Measurements from ENCODE around the gene TACR3. TPM values are rescaled to one million over a fixed set of nuclear protein-coding genes. Genes with fewer than 3 reads are reported as not detected.

TACR3 gene
- total and polyA plus RNA-seq, 9 of the 15 experiments (the other 6 are each of a cell fraction or from before 2014, with no cell fraction given), result not detected

DNA sequence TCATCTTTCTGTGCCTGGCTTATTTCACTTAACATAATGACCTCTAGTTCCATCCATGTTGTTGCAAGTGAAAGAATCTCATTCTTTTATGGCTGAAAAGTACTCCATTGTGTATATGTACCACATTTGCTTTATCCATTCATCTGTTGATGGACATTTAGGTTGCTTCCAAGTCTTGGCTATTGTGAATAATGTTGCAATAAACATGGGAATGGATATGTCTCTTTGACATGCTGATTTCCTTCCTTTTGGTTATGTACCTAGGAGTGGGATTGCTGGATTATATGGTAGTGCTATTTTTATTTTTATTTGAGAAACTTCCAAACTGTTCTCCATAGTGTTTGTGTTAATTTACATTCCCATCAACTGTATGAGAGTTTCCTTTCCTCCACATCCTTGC, 71.2 kb downstream of the TACR3 start:
- H3K9ac ChIP-seq (ENCODE audit: insufficient read depth in 1 of 2, low read depth in 2 of 2, low read length in 2 of 2), result no peak overlapping the region
- H3K4me2 ChIP-seq (ENCODE audit: insufficient read depth, low read length), result no peak overlapping the region
- no peaks in the 10 kb centered on the region for H3K27me3 ChIP-seq (ENCODE audit: control insufficient read depth in 2 of 2, insufficient read depth in 2 of 2, low read length in 2 of 2)
- no peak for ATAC-seq
- H4K20me1 ChIP-seq (replicated peaks; ENCODE audit: control insufficient read depth, insufficient read depth, low read length), result no peaks in the 10 kb centered on the region
- CTCF ChIA-PET (ENCODE audit: low intra/inter-chr PET ratio), result no interaction called here
- FAIRE-seq, result no peak
- POLR2A ChIA-PET, result no interaction called here
- no peaks in the 10 kb centered on the region for H3K9me1 ChIP-seq (ENCODE audit: control insufficient read depth, insufficient read depth, low read length)
- H3K36me3 ChIP-seq (ENCODE audit: control insufficient read depth, insufficient read depth, low read length), result no peaks in the 10 kb centered on the region
- H3K27ac ChIP-seq (ENCODE audit: extremely low read depth, low read depth, low read length), result no peak overlapping the region
- in situ Hi-C loops (cut with MboI), result no loop called here
- H3K4me3 ChIP-seq, result no peak overlapping the region
- BruUV-seq (replicated peaks), result no TSS peak
- H2AFZ ChIP-seq (ENCODE audit: low read depth, low read length), result no peak overlapping the region
- intact Hi-C loops (cut with micrococcal nuclease), result no loop called here
- no peaks in the 10 kb centered on the region for H3K79me2 ChIP-seq (ENCODE audit: control insufficient read depth, insufficient read depth, low read length)
- no peaks in the 10 kb centered on the region for H3K4me1 ChIP-seq (replicated peaks in 1 of 2; ENCODE audit: control insufficient read depth in 2 of 2, insufficient read depth in 2 of 2, low read length in 2 of 2)
- no peaks in the 10 kb centered on the region for H3K9me3 ChIP-seq (replicated peaks; ENCODE audit: control insufficient read depth, insufficient read depth, low read depth, low read length)
- DNase-seq (ENCODE audit: extremely low read depth in 1 of 4, low spot score in 3 of 4), result no peak
- TF ChIP-seq ZNF232 (CRISPR knock-in tag; IDR thresholded peaks at IDR 0.05) (no peak), JUND (IDR thresholded peaks at IDR 0.05; ENCODE audit: borderline replicate concordance, low read depth, low read length) (no peak), JUND (tag; IDR thresholded peaks at IDR 0.05; ENCODE audit: borderline replicate concordance, low read depth, low read length) (no peak), ZNF224 (CRISPR knock-in tag; IDR thresholded peaks at IDR 0.05) (no peak), MCM2 (IDR thresholded peaks at IDR 0.05; ENCODE audit: low read depth) (no peak), DIDO1 (tag; IDR thresholded peaks at IDR 0.05; ENCODE audit: low read depth) (no peak)
- TF ChIP-seq, protein P1, sequence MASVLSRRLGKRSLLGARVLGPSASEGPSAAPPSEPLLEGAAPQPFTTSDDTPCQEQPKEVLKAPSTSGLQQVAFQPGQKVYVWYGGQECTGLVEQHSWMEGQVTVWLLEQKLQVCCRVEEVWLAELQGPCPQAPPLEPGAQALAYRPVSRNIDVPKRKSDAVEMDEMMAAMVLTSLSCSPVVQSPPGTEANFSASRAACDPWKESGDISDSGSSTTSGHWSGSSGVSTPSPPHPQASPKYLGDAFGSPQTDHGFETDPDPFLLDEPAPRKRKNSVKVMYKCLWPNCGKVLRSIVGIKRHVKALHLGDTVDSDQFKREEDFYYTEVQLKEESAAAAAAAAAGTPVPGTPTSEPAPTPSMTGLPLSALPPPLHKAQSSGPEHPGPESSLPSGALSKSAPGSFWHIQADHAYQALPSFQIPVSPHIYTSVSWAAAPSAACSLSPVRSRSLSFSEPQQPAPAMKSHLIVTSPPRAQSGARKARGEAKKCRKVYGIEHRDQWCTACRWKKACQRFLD (CRISPR knock-in tag; IDR thresholded peaks at IDR 0.05), result no peak
- TF ChIP-seq, protein P2, sequence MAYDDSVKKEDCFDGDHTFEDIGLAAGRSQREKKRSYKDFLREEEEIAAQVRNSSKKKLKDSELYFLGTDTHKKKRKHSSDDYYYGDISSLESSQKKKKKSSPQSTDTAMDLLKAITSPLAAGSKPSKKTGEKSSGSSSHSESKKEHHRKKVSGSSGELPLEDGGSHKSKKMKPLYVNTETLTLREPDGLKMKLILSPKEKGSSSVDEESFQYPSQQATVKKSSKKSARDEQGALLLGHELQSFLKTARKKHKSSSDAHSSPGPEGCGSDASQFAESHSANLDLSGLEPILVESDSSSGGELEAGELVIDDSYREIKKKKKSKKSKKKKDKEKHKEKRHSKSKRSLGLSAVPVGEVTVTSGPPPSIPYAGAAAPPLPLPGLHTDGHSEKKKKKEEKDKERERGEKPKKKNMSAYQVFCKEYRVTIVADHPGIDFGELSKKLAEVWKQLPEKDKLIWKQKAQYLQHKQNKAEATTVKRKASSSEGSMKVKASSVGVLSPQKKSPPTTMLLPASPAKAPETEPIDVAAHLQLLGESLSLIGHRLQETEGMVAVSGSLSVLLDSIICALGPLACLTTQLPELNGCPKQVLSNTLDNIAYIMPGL (CRISPR knock-in tag; IDR thresholded peaks at IDR 0.05), result no peak
- TF ChIP-seq, protein P3, sequence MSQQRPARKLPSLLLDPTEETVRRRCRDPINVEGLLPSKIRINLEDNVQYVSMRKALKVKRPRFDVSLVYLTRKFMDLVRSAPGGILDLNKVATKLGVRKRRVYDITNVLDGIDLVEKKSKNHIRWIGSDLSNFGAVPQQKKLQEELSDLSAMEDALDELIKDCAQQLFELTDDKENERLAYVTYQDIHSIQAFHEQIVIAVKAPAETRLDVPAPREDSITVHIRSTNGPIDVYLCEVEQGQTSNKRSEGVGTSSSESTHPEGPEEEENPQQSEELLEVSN (IDR thresholded peaks at IDR 0.05; ENCODE audit: borderline replicate concordance in 1 of 2, extremely low read depth in 1 of 2, insufficient read depth in 1 of 2, insufficient read length in 1 of 2, low read depth in 1 of 2, low read length in 1 of 2, poor library complexity in 1 of 2, severe bottlenecking in 1 of 2), result no peak
- TF ChIP-seq, protein P4, sequence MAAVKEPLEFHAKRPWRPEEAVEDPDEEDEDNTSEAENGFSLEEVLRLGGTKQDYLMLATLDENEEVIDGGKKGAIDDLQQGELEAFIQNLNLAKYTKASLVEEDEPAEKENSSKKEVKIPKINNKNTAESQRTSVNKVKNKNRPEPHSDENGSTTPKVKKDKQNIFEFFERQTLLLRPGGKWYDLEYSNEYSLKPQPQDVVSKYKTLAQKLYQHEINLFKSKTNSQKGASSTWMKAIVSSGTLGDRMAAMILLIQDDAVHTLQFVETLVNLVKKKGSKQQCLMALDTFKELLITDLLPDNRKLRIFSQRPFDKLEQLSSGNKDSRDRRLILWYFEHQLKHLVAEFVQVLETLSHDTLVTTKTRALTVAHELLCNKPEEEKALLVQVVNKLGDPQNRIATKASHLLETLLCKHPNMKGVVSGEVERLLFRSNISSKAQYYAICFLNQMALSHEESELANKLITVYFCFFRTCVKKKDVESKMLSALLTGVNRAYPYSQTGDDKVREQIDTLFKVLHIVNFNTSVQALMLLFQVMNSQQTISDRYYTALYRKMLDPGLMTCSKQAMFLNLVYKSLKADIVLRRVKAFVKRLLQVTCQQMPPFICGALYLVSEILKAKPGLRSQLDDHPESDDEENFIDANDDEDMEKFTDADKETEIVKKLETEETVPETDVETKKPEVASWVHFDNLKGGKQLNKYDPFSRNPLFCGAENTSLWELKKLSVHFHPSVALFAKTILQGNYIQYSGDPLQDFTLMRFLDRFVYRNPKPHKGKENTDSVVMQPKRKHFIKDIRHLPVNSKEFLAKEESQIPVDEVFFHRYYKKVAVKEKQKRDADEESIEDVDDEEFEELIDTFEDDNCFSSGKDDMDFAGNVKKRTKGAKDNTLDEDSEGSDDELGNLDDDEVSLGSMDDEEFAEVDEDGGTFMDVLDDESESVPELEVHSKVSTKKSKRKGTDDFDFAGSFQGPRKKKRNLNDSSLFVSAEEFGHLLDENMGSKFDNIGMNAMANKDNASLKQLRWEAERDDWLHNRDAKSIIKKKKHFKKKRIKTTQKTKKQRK (IDR thresholded peaks at IDR 0.05; ENCODE audit: borderline replicate concordance, low read depth, low read length), result no peak
- TF ChIP-seq, protein P5, sequence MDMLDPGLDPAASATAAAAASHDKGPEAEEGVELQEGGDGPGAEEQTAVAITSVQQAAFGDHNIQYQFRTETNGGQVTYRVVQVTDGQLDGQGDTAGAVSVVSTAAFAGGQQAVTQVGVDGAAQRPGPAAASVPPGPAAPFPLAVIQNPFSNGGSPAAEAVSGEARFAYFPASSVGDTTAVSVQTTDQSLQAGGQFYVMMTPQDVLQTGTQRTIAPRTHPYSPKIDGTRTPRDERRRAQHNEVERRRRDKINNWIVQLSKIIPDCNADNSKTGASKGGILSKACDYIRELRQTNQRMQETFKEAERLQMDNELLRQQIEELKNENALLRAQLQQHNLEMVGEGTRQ (CRISPR knock-in tag; IDR thresholded peaks at IDR 0.05), result no peak
